Gastroesophageal sphincter (tissue), 3 donors: ENCODE measurements around the gene PTGES.

Source experiments
- POLR2A ChIP-seq, 2 donors: fragments of 450-650 bp; IDR thresholded peaks; one replicate each; pipeline ENCODE4 v1.6.1; 2017; ENCODE audit warnings: antibody characterized with exemption in 2 of 2, mild to moderate bottlenecking in 2 of 2, moderate library complexity in 1 of 2
- POLR2AphosphoS5 ChIP-seq: sonication (generic); formaldehyde crosslinking; IDR thresholded peaks from one replicate; pipeline ENCODE4 v1.6.1; 2017; ENCODE audit warnings: antibody characterized with exemption
- TF ChIP-seq, protein P1 (sequence below), 4 experiments: fragments of 200-600 bp in 2 of 4; fragments of 450-650 bp in 2 of 4; sonication (generic) in 1 of 4; IDR thresholded peaks; one replicate each; pipeline ENCODE4 v1.5.1; 2017 to 2019; ENCODE audit warnings: antibody characterized with exemption in 4 of 4, mild to moderate bottlenecking in 2 of 4, moderate library complexity in 2 of 4

- TF ChIP-seq, protein P1, sequence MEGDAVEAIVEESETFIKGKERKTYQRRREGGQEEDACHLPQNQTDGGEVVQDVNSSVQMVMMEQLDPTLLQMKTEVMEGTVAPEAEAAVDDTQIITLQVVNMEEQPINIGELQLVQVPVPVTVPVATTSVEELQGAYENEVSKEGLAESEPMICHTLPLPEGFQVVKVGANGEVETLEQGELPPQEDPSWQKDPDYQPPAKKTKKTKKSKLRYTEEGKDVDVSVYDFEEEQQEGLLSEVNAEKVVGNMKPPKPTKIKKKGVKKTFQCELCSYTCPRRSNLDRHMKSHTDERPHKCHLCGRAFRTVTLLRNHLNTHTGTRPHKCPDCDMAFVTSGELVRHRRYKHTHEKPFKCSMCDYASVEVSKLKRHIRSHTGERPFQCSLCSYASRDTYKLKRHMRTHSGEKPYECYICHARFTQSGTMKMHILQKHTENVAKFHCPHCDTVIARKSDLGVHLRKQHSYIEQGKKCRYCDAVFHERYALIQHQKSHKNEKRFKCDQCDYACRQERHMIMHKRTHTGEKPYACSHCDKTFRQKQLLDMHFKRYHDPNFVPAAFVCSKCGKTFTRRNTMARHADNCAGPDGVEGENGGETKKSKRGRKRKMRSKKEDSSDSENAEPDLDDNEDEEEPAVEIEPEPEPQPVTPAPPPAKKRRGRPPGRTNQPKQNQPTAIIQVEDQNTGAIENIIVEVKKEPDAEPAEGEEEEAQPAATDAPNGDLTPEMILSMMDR (IDR thresholded peaks at IDR 0.05), result no peak
- TF ChIP-seq POLR2A (IDR thresholded peaks at IDR 0.05), result no peak
- no peak for TF ChIP-seq POLR2AphosphoS5
Observed at GRCh38 chr9:129755151-129755550, 2.3 kb upstream of the PTGES start.
